IMR-90 (cell line): Measurements from ENCODE around the gene NSUN5. TPM values are rescaled to one million over a fixed set of nuclear protein-coding genes. Genes with fewer than 3 reads are reported as not detected.

Experiments used
- ATAC-seq: fragments of 200-7000 bp; cut with Tn5 transposase; 2 replicates; pipeline ENCODE4 v1.9.1; 2020; ENCODE audit warnings: low read depth, mild to moderate bottlenecking, moderate library complexity
- BruUV-seq: library from RNA; stranded (reverse); fragments of 400-500 nt; replicated peaks from 2 replicates; lab custom pipeline; 2021; lab: Mats Ljungman, UMichigan
- CTCF ChIA-PET: fragments of 300-600 bp; formaldehyde crosslinking; extraction: SDS; loops from one replicate; lab custom pipeline; 2021; ENCODE audit warnings: antibody characterized with exemption; lab: Yijun Ruan, JAX
- POLR2A ChIA-PET: fragments of 300-600 bp; sonication (Branson Sonifier 250); formaldehyde crosslinking; loops from one replicate; lab custom pipeline; 2022; ENCODE audit warnings: antibody characterized with exemption; ENCODE audit not compliant: unreplicated experiment; lab: Charles Lee
- DNase-seq: peaks from one replicate; pipeline ENCODE4 v3.0.0; 2013
- H2AFZ ChIP-seq: replicated peaks from 2 replicates; pipeline ENCODE3; 2013; ENCODE audit warnings: low read length, mild to moderate bottlenecking; ENCODE audit not compliant: poor library complexity
- H2AK5ac ChIP-seq: 2 replicates; pipeline ENCODE4 v1.6.1; 2013; ENCODE audit warnings: low read depth, low read length, inconsistent platforms
- H2AK9ac ChIP-seq: replicated peaks from 2 replicates; pipeline ENCODE3; 2013; ENCODE audit warnings: mild to moderate bottlenecking, low read depth, low read length, moderate library complexity; ENCODE audit not compliant: poor library complexity
- H2BK120ac ChIP-seq: 2 replicates; pipeline ENCODE4 v1.6.1; 2013; ENCODE audit warnings: low read depth, low read length, inconsistent platforms
- H2BK15ac ChIP-seq: 3 replicates; pipeline ENCODE4 v1.6.1; 2013; ENCODE audit warnings: low read depth, low read length, inconsistent platforms
- H2BK20ac ChIP-seq: 2 replicates; pipeline ENCODE4 v1.6.1; 2013; ENCODE audit warnings: low read depth, mild to moderate bottlenecking, inconsistent platforms, low read length, moderate library complexity
- H2BK5ac ChIP-seq: 2 replicates; pipeline ENCODE4 v1.6.1; 2013; ENCODE audit warnings: mild to moderate bottlenecking, low read depth, low read length, inconsistent platforms; ENCODE audit not compliant: poor library complexity, severe bottlenecking
- H3K14ac ChIP-seq: replicated peaks from 2 replicates; pipeline ENCODE4 v1.6.1; 2013; ENCODE audit warnings: low read depth, low read length, inconsistent platforms
- H3K18ac ChIP-seq: 2 replicates; pipeline ENCODE4 v1.6.1; 2013; ENCODE audit warnings: low read depth, low read length, control low read depth
- H3K23ac ChIP-seq: 2 replicates; pipeline ENCODE4 v1.6.1; 2013; ENCODE audit warnings: low read depth, low read length, inconsistent platforms
- H3K27ac ChIP-seq: 2 replicates; pipeline ENCODE4 v1.5.1; 2013; ENCODE audit warnings: mild to moderate bottlenecking, control low read depth, low read length; ENCODE audit not compliant: insufficient read depth
- H3K27me3 ChIP-seq: 2 replicates; pipeline ENCODE4 v1.6.1; 2013; ENCODE audit warnings: low read length; ENCODE audit not compliant: control insufficient read depth, insufficient read depth
- H3K36me3 ChIP-seq: 2 replicates; pipeline ENCODE4 v1.6.1; 2013; ENCODE audit warnings: low read length, mixed read lengths; ENCODE audit not compliant: control insufficient read depth, insufficient read depth
- H3K4ac ChIP-seq: 2 replicates; pipeline ENCODE4 v1.6.1; 2013; ENCODE audit warnings: low read depth, low read length, inconsistent platforms
- H3K4me1 ChIP-seq: 2 replicates; pipeline ENCODE4 v1.6.1; 2013; ENCODE audit warnings: low read length, mixed read lengths; ENCODE audit not compliant: control insufficient read depth, insufficient read depth
- H3K4me2 ChIP-seq: 2 replicates; pipeline ENCODE4 v1.6.1; 2013; ENCODE audit warnings: low read depth, mild to moderate bottlenecking, control low read depth, low read length, moderate library complexity
- H3K4me3 ChIP-seq: 2 replicates; pipeline ENCODE4 v1.5.1; 2013; ENCODE audit warnings: low read depth, mild to moderate bottlenecking, control low read depth, low read length, moderate library complexity; ENCODE audit not compliant: insufficient read depth
- H3K56ac ChIP-seq: 2 replicates; pipeline ENCODE4 v1.6.1; 2013; ENCODE audit warnings: low read length, inconsistent platforms; ENCODE audit not compliant: insufficient read depth; ENCODE audit errors: extremely low read depth
- H3K79me1 ChIP-seq, 2 experiments: 2 replicates each; pipeline ENCODE4 v1.6.1; 2013; ENCODE audit warnings: low read length in 2 of 2, inconsistent platforms in 1 of 2, low read depth in 1 of 2
- H3K9ac ChIP-seq: 2 replicates; pipeline ENCODE4 v1.6.1; 2013; ENCODE audit warnings: low read depth, low read length, control low read depth
- H3K9me1 ChIP-seq: 2 replicates; pipeline ENCODE4 v1.6.1; 2013; ENCODE audit warnings: low read length, inconsistent platforms; ENCODE audit not compliant: insufficient read depth
- H3K9me3 ChIP-seq: 2 replicates; pipeline ENCODE4 v1.6.1; 2013; ENCODE audit warnings: low read length; ENCODE audit not compliant: control insufficient read depth, insufficient read depth
- H4K20me1 ChIP-seq: 2 replicates; pipeline ENCODE4 v1.6.1; 2013; ENCODE audit warnings: low read length, inconsistent platforms; ENCODE audit not compliant: insufficient read depth
- H4K5ac ChIP-seq: 2 replicates; pipeline ENCODE4 v1.6.1; 2013; ENCODE audit warnings: mild to moderate bottlenecking, low read depth, low read length, control low read depth
- H4K8ac ChIP-seq, 2 experiments: 2 replicates each; pipeline ENCODE4 v1.6.1; 2013; ENCODE audit warnings: low read depth in 2 of 2, low read length in 2 of 2, control low read depth in 1 of 2, inconsistent platforms in 1 of 2
- H4K91ac ChIP-seq: 2 replicates; pipeline ENCODE4 v1.6.1; 2013; ENCODE audit warnings: low read depth, low read length, inconsistent platforms; ENCODE audit not compliant: insufficient read depth
- BHLHE40 ChIP-seq: fragments of 150-350 bp; IDR thresholded peaks from 2 replicates; pipeline ENCODE4 v1.6.1; 2016; ENCODE audit warnings: mild to moderate bottlenecking, low read depth, low read length
- CEBPB ChIP-seq: IDR thresholded peaks from 2 replicates; pipeline ENCODE4 v1.6.1; 2012; ENCODE audit warnings: low read depth, low read length, improper control_type of control experiment
- ELK1 ChIP-seq: fragments of 150-350 bp; IDR thresholded peaks from 2 replicates; pipeline ENCODE4 v1.6.1; 2016; ENCODE audit warnings: low read depth, mild to moderate bottlenecking, low read length, moderate library complexity, borderline replicate concordance
- MAFK ChIP-seq: IDR thresholded peaks from 2 replicates; pipeline ENCODE4 v1.6.1; 2012; ENCODE audit warnings: low read depth, low read length, improper control_type of control experiment
- MAZ ChIP-seq: IDR thresholded peaks from 2 replicates; pipeline ENCODE4 v1.6.1; 2012; ENCODE audit warnings: low read depth, mild to moderate bottlenecking, low read length, improper control_type of control experiment, moderate library complexity, borderline replicate concordance
- POLR2A ChIP-seq: IDR thresholded peaks from 2 replicates; pipeline ENCODE4 v1.6.1; 2012; ENCODE audit warnings: mild to moderate bottlenecking, low read depth, low read length
- RAD21 ChIP-seq: IDR thresholded peaks from 2 replicates; pipeline ENCODE4 v1.6.1; 2012; ENCODE audit warnings: low read length, improper control_type of control experiment
- RFX5 ChIP-seq: IDR thresholded peaks from 2 replicates; pipeline ENCODE4 v1.8.0; 2012; ENCODE audit warnings: low read depth, mild to moderate bottlenecking, low read length, moderate library complexity
- WGBS, 2 experiments: methylation state at CpG; one replicate each; pipeline versions ENCODE4 v1.1.5 to v1.1.7; 2013; ENCODE audit warnings: missing lambda C conversion rate in 2 of 2; ENCODE audit not compliant: insufficient read length in 1 of 2; ENCODE audit errors: extremely low coverage in 2 of 2; 5-methylcytosine and 5-hydroxymethylcytosine counted together
- dilution Hi-C: fragments of 300-500 bp; cut with HindIII; formaldehyde crosslinking; loops from one replicate; pipeline ENCODE4 v1.14.3; 2018; ENCODE audit warnings: low sequenced_read_pairs; ENCODE audit not compliant: unreplicated experiment
- in situ Hi-C: fragments of 300-500 bp; cut with MboI; formaldehyde crosslinking; loops from 3 replicates; pipeline ENCODE4 v1.14.3; 2019; ENCODE audit warnings: low sequenced_read_pairs, inconsistent platforms, mixed read lengths
- intact Hi-C: fragments of 100-400 bp; cut with micrococcal nuclease; formaldehyde crosslinking; loops from 2 replicates; pipeline ENCODE4 v1.10.0; 2022
- polyA plus RNA-seq, 3 experiments: library from polyadenylated mRNA; depleted of rRNA; stranded (reverse); fragments of >200 nt; gene quantifications; 2 replicates each; pipeline ENCODE4 v1.2.3, GENCODE V29; 2012; ENCODE audit warnings: low replicate concordance in 1 of 3
- total RNA-seq: library from RNA; depleted of rRNA; stranded (reverse); fragments of >200 nt; gene quantifications from 2 replicates; pipeline ENCODE4 v1.2.3, GENCODE V29; 2012
- TF ChIP-seq, protein P1 (sequence below): conservative IDR thresholded peaks from 2 replicates; pipeline ENCODE4 v1.5.1; 2012; ENCODE audit warnings: mild to moderate bottlenecking, low read depth, low read length, improper control_type of control experiment
- TF ChIP-seq, protein P2 (sequence below): fragments of 150-350 bp; IDR thresholded peaks from 2 replicates; pipeline ENCODE4 v1.6.1; 2017; ENCODE audit warnings: mild to moderate bottlenecking, antibody characterized with exemption, low read length, low read depth

The NSUN5 gene
- total and polyA plus RNA-seq, 2 of the 4 experiments (the other 2 are of a cell fraction): 10.0 to 17.7 TPM

DNA sequence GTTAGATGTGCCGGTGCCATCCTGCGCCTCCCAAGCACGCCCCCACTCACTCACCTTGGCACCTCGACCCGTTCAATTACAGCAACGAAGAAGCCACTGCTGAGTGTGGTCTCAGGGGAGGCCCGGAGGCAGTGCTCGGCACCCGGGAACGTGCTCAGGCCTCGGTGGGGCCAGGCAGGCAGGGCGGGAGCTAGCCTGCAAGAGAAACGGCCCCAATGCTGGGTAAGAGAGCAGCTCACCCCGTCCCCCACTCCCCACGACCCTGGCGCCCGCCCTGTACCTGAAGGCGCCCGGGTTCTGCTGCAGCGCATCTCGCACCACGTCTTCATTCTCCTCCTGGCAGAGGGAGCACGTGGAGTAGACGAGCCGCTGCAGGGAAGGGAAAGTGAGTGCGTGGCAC is 5.1 kb downstream of the NSUN5 start:
- H3K79me1 ChIP-seq: peaks cover 8 to 22% of the 10 kb centered on the region in 2 experiments; a peak in 3 of 4 replicates
- DNase-seq: no peak
- H3K4me1 ChIP-seq: peaks cover 3% of the 10 kb centered on the region; the same call in 1 of the 2 replicates
- H2AFZ ChIP-seq: no peak overlapping the region
- WGBS, 2 experiments: 92% methylated on average over 13 of the region's 26 CpGs; no CpG with 5 or more reads in 1 of the 2 experiments
- no peak overlapping the region for H2BK120ac ChIP-seq
- H4K91ac ChIP-seq: no peak overlapping the region
- no peak overlapping the region for H3K4me2 ChIP-seq
- dilution Hi-C loops (no loop called here), intact Hi-C loops (no loop called here), in situ Hi-C loops (no loop called here)
- no peak overlapping the region for H4K8ac ChIP-seq
- peaks cover 26% of the 10 kb centered on the region for H3K36me3 ChIP-seq
- H2AK9ac ChIP-seq: no peak overlapping the region
- H3K18ac ChIP-seq: no peak overlapping the region
- POLR2A ChIA-PET: no interaction called here
- no peak overlapping the region for H2BK5ac ChIP-seq
- H3K9me3 ChIP-seq: no peaks in the 10 kb centered on the region
- no peaks in the 10 kb centered on the region for H4K20me1 ChIP-seq
- no peak overlapping the region for H3K56ac ChIP-seq
- TF ChIP-seq MAFK (no peak), RFX5 (no peak), POLR2A (no peak), ELK1 (no peak), RAD21 (no peak), CEBPB (no peak), BHLHE40 (no peak), MAZ (no peak)
- TF ChIP-seq, protein P1, sequence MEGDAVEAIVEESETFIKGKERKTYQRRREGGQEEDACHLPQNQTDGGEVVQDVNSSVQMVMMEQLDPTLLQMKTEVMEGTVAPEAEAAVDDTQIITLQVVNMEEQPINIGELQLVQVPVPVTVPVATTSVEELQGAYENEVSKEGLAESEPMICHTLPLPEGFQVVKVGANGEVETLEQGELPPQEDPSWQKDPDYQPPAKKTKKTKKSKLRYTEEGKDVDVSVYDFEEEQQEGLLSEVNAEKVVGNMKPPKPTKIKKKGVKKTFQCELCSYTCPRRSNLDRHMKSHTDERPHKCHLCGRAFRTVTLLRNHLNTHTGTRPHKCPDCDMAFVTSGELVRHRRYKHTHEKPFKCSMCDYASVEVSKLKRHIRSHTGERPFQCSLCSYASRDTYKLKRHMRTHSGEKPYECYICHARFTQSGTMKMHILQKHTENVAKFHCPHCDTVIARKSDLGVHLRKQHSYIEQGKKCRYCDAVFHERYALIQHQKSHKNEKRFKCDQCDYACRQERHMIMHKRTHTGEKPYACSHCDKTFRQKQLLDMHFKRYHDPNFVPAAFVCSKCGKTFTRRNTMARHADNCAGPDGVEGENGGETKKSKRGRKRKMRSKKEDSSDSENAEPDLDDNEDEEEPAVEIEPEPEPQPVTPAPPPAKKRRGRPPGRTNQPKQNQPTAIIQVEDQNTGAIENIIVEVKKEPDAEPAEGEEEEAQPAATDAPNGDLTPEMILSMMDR: no peak
- TF ChIP-seq, protein P2, sequence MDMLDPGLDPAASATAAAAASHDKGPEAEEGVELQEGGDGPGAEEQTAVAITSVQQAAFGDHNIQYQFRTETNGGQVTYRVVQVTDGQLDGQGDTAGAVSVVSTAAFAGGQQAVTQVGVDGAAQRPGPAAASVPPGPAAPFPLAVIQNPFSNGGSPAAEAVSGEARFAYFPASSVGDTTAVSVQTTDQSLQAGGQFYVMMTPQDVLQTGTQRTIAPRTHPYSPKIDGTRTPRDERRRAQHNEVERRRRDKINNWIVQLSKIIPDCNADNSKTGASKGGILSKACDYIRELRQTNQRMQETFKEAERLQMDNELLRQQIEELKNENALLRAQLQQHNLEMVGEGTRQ: no peak
- H3K23ac ChIP-seq: no peak overlapping the region
- H2BK20ac ChIP-seq: no peak overlapping the region
- H3K27ac ChIP-seq: no peak overlapping the region
- no peaks in the 10 kb centered on the region for H3K27me3 ChIP-seq
- H3K4ac ChIP-seq: no peak overlapping the region
- H2BK15ac ChIP-seq: no peak overlapping the region
- H4K5ac ChIP-seq: no peak overlapping the region
- no TSS peak for BruUV-seq
- 0 out of 2 replicates have a peak, but pooled peaks cover 2% of the 10 kb centered on the region for H3K9me1 ChIP-seq
- H2AK5ac ChIP-seq: no peak overlapping the region
- ATAC-seq: no peak
- no peak overlapping the region for H3K9ac ChIP-seq
- CTCF ChIA-PET: no interaction called here
- H3K4me3 ChIP-seq: no peak overlapping the region
- no peak overlapping the region for H3K14ac ChIP-seq
